ENCODE data around the gene PHLDA1. TPM values are rescaled to one million over a fixed set of nuclear protein-coding genes. Genes with fewer than 3 reads are reported as not detected.

Gene PHLDA1
- total and polyA plus RNA-seq, 9 of the 15 experiments (the other 6 are each of a cell fraction or from before 2014, with no cell fraction given) = 0.15 to 2.9 (median 0.54) TPM

DNA sequence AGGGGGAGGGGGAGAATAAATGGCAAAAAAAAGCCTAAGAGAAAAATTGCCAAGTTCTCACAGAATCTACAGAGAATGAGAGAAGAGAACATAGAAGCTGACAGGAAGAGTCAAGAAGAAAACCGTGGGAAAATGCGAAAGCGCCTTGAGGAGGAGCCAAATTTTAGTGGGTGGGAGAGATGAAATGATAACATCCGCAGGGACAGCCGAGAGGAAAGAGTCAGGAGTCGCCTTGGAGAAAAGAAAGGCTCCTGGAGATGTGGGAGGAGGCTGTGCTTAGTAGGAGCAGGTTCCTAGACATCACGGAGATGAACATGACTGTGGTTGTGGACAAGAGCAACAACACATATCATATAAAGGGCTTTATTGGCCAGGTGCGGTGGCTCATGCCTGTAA, 49.4 kb downstream of the PHLDA1 start:
- CTCF ChIA-PET (ENCODE audit: low intra/inter-chr PET ratio) = no interaction called here
- H3K4me1 ChIP-seq (replicated peaks in 1 of 2; ENCODE audit: control insufficient read depth in 2 of 2, insufficient read depth in 2 of 2, low read length in 2 of 2) = peaks cover 0 to 15% of the 10 kb centered on the region in 2 experiments; a peak in 3 of 5 replicates
- POLR2A ChIA-PET = no interaction called here
- H3K4me3 ChIP-seq = no peak overlapping the region
- no peaks in the 10 kb centered on the region for H4K20me1 ChIP-seq (replicated peaks; ENCODE audit: control insufficient read depth, insufficient read depth, low read length)
- WGBS (ENCODE audit: insufficient coverage, low coverage, missing lambda C conversion rate) = 4% methylated on average over 8 of the region's 8 CpGs
- peak; percentile 20 to 36 (median 24) for DNase-seq (ENCODE audit: extremely low read depth in 1 of 4, low spot score in 3 of 4)
- no peak overlapping the region for H2AFZ ChIP-seq (ENCODE audit: low read depth, low read length)
- H3K9me3 ChIP-seq (replicated peaks; ENCODE audit: control insufficient read depth, insufficient read depth, low read depth, low read length) = no peaks in the 10 kb centered on the region
- H3K27ac ChIP-seq (ENCODE audit: extremely low read depth, low read depth, low read length) = no peak overlapping the region
- no TSS peak for BruUV-seq (replicated peaks)
- H3K9ac ChIP-seq (ENCODE audit: insufficient read depth in 1 of 2, low read depth in 2 of 2, low read length in 2 of 2) = no peak overlapping the region
- FAIRE-seq = no peak
- no peaks in the 10 kb centered on the region for H3K79me2 ChIP-seq (ENCODE audit: control insufficient read depth, insufficient read depth, low read length)
- in situ Hi-C loops (cut with MboI) = no loop called here
- H3K27me3 ChIP-seq (ENCODE audit: control insufficient read depth in 2 of 2, insufficient read depth in 2 of 2, low read length in 2 of 2) = peaks cover 0 to 4% of the 10 kb centered on the region in 2 experiments; a peak in 2 of 5 replicates
- ATAC-seq = no peak
- H3K36me3 ChIP-seq (ENCODE audit: control insufficient read depth, insufficient read depth, low read length) = no peaks in the 10 kb centered on the region
- intact Hi-C loops (cut with micrococcal nuclease) = no loop called here
- H3K9me1 ChIP-seq (ENCODE audit: control insufficient read depth, insufficient read depth, low read length) = no peaks in the 10 kb centered on the region
- peak overlapping the region; percentile 43; the same call in 1 of the 2 replicates for H3K4me2 ChIP-seq (ENCODE audit: insufficient read depth, low read length)
- TF ChIP-seq ZNF511 (CRISPR knock-in tag; IDR thresholded peaks at IDR 0.05) (no peak), KDM1A (IDR thresholded peaks at IDR 0.05) (peak in 1 of 2 experiments; percentile 57; a peak in 1 of 4 replicates), ZKSCAN1 (IDR thresholded peaks at IDR 0.05; ENCODE audit: low read depth, low read length) (peak; percentile 39; the same call in 1 of the 2 replicates), REST (IDR thresholded peaks at IDR 0.05; ENCODE audit: borderline replicate concordance) (no peak), REST (CRISPR knock-in tag; IDR thresholded peaks at IDR 0.05; ENCODE audit: low read depth) (no peak)

Data from K562 (cell line).